ENCODE measurements around the gene MRRF. TPM values are rescaled to one million over a fixed set of nuclear protein-coding genes. Genes with fewer than 3 reads are reported as not detected.

Gene MRRF
- total RNA-seq, 2 donors from 2014 or later: 21.1 to 35.4 TPM

DNA sequence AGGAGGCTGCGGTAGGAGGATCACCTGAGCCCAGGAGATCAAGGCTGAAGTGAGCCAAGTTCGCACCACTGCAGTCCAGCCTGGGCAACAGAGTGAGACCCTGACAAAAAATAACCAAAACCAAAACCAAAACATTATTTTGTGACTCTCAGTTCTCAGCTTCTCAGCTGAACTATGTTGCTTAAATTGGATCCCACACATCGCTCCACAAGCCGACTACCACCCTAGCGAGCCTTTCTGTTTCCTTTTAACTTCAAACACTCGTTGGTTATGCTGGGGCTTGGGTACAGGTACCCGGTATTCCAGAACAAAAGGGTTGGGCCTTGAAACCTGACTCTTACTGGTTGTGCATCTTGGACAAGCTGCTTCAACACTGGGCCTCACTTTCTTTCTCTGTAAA lies 102.4 kb downstream of the MRRF start:
- H3K4me1 ChIP-seq (replicated peaks): peaks cover 5% of the 10 kb centered on the region
- H3K4me3 ChIP-seq: no peak overlapping the region
- H3K27me3 ChIP-seq (replicated peaks; ENCODE audit: insufficient read depth): no peaks in the 10 kb centered on the region
- no peaks in the 10 kb centered on the region for H3K36me3 ChIP-seq
- no peak for DNase-seq (ENCODE audit: low spot score)
- intact Hi-C loops (cut with DNase I): no loop called here
- no peaks in the 10 kb centered on the region for H3K9me3 ChIP-seq
- no peak overlapping the region for H3K27ac ChIP-seq
- WGBS: 87% methylated on average over 7 of the region's 7 CpGs
- TF ChIP-seq POLR2AphosphoS5 (IDR thresholded peaks at IDR 0.05): no peak
- no peak for TF ChIP-seq CTCF (IDR thresholded peaks at IDR 0.05)
- no peak for TF ChIP-seq POLR2A (IDR thresholded peaks at IDR 0.05)

DNA sequence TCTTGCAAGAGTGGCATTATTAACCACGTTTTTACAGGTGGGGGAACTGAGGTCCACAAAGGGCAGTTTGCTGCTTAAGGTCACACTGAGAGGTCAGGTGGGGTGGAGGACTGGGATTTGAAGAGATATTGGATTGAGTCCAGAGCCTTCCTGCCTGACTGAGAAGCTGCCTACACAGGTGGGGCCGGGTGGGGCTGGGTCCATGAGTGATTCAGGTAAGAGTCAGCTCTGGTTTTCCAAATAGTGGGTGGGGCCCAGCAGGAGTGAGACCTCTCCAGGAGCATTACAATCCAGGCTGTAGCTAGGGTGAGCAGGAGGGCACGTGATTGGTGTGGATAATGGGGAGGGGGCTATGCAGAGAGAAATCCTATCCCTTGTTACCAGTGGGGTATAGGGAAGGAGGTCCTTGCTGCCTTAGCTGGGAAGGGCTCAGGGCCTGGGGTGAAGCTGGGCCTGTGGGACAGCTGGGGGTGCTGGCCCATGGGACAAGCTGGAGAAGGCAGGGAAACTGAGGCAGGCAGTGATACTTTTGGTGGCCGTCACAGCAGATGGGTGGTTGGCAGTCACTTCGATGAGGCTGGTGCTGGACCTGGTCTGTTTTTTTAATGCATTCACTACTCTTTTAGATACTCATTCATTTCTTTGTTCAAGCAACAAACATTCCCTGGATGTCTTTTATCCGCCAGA lies 103.2 kb downstream of the MRRF start:
- intact Hi-C loops (cut with DNase I): no loop called here
- Histone ChIP-seq H3K9me3 (no peaks in the 10 kb centered on the region), H3K36me3 (no peaks in the 10 kb centered on the region), H3K27ac (no peak overlapping the region), H3K4me3 (no peak overlapping the region), H3K4me1 (replicated peaks) (peaks cover 5% of the 10 kb centered on the region), H3K27me3 (replicated peaks; ENCODE audit: insufficient read depth) (no peaks in the 10 kb centered on the region)
- TF ChIP-seq CTCF (IDR thresholded peaks at IDR 0.05) (no peak), POLR2A (IDR thresholded peaks at IDR 0.05) (no peak), POLR2AphosphoS5 (IDR thresholded peaks at IDR 0.05) (no peak)
- WGBS: 87% methylated on average over 6 of the region's 6 CpGs
- no peak for DNase-seq (ENCODE audit: low spot score)

DNA sequence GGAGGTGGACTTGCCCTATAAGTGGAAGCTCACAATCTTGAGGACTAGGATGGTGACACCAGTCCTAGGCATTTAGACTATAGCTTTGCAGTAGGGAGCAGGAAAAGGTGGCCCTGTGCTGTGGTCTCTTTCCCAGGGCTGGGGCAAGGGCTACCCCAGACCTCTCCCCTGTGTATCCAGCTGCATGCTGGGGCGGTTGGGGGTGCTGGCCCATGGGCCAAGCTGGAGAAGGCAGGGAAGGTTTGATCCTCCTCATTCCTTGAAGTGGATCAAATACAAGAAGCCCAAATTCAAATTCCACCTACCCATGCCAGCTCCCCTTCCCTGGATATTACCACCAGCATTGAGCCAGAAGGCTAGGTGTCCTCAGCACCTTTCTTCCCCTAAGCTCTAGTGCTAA lies 104.0 kb downstream of the MRRF start:
- intact Hi-C loops (cut with DNase I): no loop called here
- H3K36me3 ChIP-seq: no peaks in the 10 kb centered on the region
- no peak overlapping the region for H3K4me3 ChIP-seq
- H3K27ac ChIP-seq: no peak overlapping the region
- 94% methylated on average over 1 of the region's 1 CpG for WGBS
- no peaks in the 10 kb centered on the region for H3K27me3 ChIP-seq (replicated peaks; ENCODE audit: insufficient read depth)
- TF ChIP-seq CTCF (IDR thresholded peaks at IDR 0.05): no peak
- no peak for TF ChIP-seq POLR2AphosphoS5 (IDR thresholded peaks at IDR 0.05)
- H3K4me1 ChIP-seq (replicated peaks): peaks cover 5% of the 10 kb centered on the region
- DNase-seq (ENCODE audit: low spot score): no peak
- H3K9me3 ChIP-seq: no peaks in the 10 kb centered on the region

DNA sequence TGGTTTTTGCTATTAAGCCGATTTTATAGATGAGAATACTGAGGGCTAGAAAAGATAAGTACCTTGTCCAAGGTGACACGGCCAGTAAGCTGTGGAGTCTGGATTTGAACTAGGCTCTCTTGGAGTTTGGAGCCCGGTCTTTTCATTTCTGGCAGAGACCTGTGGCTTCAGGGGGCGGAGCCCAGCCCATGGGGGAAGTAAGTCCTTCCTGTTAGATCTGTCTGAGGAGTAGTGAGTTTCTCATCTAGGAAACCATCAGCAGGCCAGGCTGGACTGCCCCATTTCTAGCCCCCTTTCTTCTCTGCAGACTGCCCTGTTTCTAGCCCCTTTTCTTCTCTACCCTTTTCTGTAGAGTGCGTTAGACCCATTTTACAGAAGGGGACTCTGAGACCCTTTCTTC lies 105.6 kb downstream of the MRRF start:
- DNase-seq (ENCODE audit: low spot score): no peak
- 87% methylated on average over 5 of the region's 5 CpGs for WGBS
- TF ChIP-seq POLR2A (IDR thresholded peaks at IDR 0.05) (no peak), CTCF (IDR thresholded peaks at IDR 0.05) (no peak), POLR2AphosphoS5 (IDR thresholded peaks at IDR 0.05) (no peak)
- Histone ChIP-seq H3K27ac (no peak overlapping the region), H3K36me3 (no peaks in the 10 kb centered on the region), H3K9me3 (no peaks in the 10 kb centered on the region), H3K27me3 (replicated peaks; ENCODE audit: insufficient read depth) (no peaks in the 10 kb centered on the region), H3K4me3 (no peak overlapping the region), H3K4me1 (replicated peaks) (peaks cover 10% of the 10 kb centered on the region)
- intact Hi-C loops (cut with DNase I): no loop called here

Measured in prostate gland (tissue), 2 donors.